ENCODE data around the gene CT47A7.
"Not testable (repeated sequence)": the region's sequence is repeated elsewhere in the genome, so short reads cannot be mapped to it uniquely, and the experiment has no call there.

CT47A7 gene

DNA sequence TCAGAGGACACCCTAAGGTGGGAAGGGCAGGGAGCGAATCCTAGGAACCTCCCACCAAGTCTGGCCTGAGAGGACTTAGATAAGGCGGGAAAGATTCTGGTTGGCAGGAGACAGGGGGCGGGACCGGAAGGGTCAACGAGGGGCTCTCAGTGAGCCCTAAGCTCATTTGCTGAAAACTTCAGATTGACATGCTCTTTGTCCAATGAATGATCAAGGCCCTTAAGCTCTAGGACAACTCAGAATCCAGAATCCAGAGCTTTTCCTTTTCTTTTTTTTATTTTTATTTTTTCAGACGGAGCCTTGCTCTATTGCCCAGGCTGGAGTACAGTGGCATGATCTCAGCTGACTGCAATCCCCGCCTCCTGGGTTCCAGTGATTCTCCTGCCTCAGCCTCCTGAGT, at the start of gene CT47A7:
Gene CT47A7, minus strand, starts transcription at position 101 of the 400 bp plus-strand sequence. CDS start 255 bp downstream, outside the sequence.
- not testable (repeated sequence) for DNase-seq (ENCODE audit: low read depth)

DNA sequence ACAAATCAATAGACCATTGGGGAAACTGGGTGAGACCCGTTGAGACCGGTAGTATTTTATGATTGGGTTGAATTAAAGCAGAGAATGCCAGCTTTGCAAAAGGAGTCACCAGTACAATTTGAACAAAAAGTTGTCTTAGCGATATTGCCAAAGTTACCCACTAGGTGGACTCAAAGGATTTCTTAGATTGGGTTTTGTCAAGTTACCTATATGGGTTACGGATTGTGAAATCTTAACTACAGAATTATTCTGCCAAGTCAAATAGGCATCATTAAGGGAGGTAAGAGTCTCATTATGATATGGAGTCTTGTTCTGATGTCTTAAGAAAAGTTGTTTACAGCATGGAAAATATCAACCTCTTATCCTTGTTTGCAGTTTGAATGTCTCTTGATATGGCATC, 44.2 kb upstream of the CT47A7 start:
- no peak for DNase-seq (ENCODE audit: low read depth)

DNA sequence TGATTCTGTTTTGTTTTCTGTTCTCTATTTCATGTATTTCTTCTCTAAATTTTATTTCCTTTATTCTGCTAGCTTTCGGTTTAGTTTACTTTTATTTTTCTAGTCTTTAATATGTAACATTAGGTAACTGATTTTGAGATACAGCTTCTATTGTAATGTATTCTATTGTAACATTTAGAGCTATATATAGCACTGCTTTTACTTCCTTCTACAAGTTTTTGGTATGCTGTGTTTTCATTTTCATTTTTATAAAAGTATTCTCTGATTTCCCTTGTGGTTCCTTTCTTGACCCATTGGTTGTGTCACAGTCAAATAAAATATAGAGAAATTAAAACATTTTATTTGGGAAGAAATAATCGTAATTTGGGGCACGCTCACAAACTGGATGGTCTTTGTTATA, 43.0 kb upstream of the CT47A7 start:
- no peak for DNase-seq (ENCODE audit: low read depth)

DNA sequence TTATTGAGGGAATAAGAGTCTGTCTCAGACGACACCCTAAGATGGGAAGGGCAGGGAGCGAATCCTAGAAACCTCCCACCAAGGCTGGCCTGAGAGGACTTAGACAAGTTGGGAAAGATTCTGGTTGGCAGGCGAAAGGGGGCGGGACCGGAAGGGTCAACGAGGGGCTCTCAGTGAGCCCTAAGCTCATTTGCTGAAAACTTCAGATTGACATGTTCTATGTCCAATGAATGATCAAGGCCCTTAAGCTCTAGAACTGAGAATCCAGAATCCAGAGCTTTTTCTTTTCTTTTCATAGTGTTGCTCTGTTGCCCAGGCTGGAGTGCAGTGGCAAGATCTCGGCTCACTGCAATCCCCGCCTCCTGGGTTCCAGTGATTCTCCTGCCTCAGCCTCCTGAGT, 29.3 kb upstream of the CT47A7 start, which contains the start of gene CT47A1:
Gene CT47A1, minus strand, starts transcription at position 101 of the 400 bp plus-strand sequence. CDS start 231 bp downstream, outside the sequence.
- not testable (repeated sequence) for DNase-seq (ENCODE audit: low read depth)
